GM19324 (cell line): Measurements from ENCODE around the gene SELENOS.

Source experiments
- ATAC-seq: cut with Tn5 transposase; IDR thresholded peaks from one replicate; pipeline ENCODE4 v1.9.1; 2021; ENCODE audit warnings: mild to moderate bottlenecking, moderate library complexity; ENCODE audit not compliant: unreplicated experiment, low FRiP score

Gene SELENOS

GRCh38 chr15:101277038-101277822 is at the start of gene SELENOS:
TSS of gene SELENOS (minus strand) at chr15:101277485. CDS start at chr15:101277417, 68 bp downstream.
- ATAC-seq = peak; percentile 90

DNA sequence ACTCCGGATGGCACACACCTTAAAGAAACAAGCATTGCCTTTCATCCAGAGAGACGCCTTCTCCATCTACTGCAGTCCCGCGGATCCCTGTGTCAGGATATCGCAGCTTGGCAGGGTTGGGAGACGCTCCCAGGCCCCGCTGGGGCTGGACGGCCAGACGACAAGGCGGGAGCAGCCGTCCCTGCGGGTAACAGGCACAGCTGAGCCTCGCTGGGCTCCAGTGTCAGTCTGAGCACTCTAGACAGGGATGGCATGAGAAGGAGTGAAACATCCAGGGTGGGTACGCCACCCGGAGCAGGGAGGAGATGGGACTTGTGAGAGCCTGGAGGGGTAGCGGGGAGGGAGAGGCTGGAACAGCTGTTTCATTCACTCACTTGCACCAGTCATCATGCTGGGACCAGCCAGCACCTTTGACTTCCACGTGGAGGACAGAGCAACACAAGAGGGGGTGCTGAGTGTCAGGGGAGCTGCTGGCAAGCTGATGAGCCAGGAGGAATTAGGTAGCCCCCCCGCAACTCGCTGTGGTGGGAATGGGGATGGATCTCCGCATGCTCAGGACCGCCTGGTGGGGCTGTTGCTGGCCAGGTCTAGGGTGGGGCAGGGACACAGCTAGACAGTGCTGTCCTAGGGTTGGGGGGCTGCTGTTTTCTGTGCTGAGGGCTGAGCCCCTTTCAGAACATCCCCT is 49.3 kb upstream of the SELENOS start:
- ATAC-seq = no peak

GRCh38 chr15:101326026-101326315 is 48.7 kb upstream of the SELENOS start:
- no peak for ATAC-seq

DNA sequence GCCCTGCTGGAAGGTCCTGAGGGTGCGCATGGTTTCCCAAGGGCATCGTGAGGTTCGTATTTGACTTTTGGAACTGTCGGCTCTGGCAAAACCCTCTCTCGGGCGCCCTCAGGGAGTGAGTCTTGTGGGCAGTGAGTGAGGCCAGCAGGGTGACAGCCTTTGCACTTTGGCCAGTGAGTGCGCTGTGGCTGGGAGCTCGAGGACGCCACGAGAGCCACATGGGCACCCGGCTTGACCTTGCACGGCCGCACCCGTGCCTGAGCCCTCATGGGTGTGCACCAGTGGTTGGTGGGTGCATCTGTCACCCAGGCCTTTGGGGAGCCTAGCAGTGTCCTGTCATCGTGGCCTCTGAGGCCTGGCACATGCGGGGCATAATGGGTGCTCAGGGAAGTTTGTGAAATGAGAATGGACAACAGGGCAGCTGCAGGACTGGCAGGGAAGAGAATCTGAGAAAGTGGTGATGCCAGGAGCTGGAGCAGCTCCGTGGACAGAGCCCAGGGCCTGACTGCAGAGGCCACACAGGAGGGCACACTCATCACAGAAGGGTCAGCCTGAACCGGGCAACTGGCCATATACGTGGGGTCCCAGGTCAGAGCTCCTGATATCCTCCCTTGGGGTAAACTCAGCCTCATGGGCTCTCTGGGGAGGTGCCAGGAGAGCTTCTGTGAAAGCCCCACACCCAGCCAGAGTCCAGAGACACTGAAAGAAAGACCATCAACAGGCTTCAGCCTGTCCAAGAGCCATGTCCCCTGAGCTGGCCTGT is 48.2 kb upstream of the SELENOS start:
- no peak for ATAC-seq

- ATAC-seq = no peak
Observed at GRCh38 chr15:101324524-101325177, 47.4 kb upstream of the SELENOS start.

DNA sequence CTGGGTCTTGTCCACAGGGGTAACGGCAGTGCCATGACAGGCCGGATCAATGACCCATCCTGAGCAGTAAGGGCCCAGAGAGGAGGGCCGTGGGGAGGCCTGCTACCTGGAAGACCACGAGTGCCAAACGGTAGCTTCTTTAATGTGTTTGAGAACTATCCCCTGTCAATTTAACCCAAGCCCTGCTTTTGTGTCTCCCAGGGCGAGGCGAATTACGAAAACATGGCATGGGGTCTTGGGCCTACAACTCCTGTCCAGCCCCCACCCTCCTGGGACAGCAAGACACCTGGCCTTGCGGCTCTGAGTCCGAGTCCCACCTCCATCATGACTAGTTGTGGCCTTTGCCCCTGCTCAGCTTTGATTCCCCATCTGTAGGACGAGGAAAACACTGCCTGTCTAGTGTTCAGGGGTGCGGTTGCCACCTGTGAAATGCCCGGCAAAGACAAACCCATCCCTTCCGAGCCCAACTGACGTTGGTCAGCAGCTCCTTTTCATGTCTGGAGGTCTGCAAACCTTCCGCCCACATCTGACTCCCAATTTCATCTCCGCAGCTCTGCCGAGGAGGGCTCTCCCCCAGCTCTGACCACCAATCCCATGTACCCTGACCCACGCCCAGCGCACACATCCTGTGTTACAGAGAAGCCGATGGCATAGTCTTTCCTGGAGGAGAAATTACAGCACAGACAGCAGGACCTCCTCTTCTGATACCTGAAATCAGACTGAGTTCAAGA is 46.7 kb upstream of the SELENOS start:
- no peak for ATAC-seq

DNA sequence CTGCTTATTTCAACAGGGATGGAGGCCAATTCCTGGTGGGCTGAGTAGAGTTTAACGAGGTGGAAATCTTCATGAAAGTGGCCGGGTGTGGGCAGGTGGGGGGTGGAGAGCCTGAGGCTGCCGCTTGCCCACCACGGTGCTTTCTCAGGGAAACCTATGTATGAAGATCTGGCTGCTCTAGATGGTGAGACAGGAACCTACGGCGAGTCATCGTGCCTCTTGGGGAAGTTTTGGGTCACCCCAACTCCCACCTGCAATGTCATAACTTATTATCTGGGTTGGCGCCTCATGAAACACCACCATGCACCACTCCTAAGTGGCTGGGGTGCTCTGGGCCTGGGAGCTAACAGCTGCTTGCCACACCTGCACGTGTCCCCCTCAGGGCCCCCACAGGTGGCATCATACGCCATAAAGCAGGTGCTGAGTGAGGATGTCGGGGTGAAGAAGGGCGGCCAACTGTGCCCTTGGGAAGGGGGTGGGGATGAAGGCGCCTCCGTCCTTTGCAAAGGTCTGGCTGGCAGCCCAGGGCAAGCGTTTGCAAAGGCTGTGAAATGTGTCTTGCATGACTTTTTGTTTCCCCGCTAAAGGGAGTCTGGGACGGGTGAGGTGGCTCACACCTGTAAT is 45.7 kb upstream of the SELENOS start:
- no peak for ATAC-seq

DNA sequence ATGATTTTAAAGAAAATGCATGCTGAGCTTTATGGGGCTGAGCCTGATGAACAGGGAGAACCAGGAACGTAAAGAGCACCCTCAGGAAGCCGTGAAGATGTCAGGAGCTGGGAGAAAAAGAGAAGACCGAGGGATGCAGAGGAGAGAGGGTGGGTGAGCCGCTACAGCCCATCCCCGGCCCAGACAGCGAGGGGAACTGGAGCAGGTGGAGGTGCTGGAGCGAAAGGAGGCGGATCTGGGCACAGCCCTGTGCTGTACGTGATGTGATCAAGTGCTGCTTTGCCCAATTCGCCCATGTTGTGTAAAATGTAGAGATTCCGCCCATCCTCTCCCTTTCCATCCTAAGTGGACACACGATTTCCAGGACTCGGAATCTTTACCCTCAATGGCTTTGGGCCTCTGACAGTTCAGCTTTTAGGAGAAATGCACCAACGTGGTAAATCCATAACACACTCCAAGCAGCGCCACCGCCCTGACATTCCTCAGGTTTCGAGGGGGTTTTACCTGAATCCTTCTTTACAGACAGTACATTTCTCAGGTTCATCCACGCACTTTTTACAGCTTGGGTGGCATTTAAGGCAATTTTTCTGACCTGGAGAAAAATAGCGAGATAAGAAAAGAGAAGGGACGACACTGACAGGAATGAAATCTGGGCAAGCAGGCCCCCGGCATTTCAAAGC is 44.9 kb upstream of the SELENOS start:
- ATAC-seq = no peak

- ATAC-seq = no peak
Observed at GRCh38 chr15:101320501-101321052, 43.3 kb upstream of the SELENOS start.

DNA sequence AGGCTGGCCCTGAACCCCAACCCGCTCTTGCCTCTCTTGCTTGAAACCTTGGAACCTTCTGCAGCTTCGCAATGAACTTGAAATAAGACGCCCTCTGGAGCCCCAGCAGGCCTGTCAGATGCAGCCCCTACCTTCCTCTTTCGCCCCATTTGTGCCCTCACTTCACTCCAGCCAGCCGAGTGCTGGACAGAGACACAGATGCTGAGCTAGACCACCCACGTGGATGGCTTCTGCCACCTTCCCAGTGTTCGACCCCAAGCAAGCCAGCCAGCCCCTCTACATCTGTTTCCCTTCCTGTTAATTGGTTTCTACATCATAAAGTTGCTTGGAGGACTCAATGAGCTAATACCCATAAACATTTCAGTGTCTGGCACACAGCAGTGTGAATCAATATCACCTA is 41.6 kb upstream of the SELENOS start:
- no peak for ATAC-seq

GRCh38 chr15:101318147-101318819 is 41.0 kb upstream of the SELENOS start:
- no peak for ATAC-seq

GRCh38 chr15:101317336-101317872 is 40.1 kb upstream of the SELENOS start:
- ATAC-seq = no peak

- ATAC-seq = no peak
Observed at GRCh38 chr15:101316529-101316928, 39.2 kb upstream of the SELENOS start.

DNA sequence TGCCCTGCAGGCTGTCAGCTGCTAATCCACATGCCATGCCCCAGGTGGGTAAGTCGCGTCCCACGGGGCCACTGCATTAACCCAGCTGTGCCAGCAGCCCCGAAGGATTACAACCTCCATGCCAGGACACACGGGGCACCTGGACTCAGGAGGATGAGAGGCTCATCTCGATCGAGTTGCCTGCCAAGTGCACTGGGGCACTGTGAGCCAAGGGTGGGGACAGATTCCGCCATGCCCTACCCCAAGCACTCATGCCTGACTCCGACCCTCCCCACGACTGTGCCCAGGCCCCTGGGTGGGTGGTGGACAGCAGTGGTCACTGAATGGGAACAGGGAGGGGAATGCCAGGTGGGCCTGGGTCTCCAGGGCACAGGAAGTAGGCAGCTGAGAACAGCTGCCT is 38.5 kb upstream of the SELENOS start:
- no peak for ATAC-seq

DNA sequence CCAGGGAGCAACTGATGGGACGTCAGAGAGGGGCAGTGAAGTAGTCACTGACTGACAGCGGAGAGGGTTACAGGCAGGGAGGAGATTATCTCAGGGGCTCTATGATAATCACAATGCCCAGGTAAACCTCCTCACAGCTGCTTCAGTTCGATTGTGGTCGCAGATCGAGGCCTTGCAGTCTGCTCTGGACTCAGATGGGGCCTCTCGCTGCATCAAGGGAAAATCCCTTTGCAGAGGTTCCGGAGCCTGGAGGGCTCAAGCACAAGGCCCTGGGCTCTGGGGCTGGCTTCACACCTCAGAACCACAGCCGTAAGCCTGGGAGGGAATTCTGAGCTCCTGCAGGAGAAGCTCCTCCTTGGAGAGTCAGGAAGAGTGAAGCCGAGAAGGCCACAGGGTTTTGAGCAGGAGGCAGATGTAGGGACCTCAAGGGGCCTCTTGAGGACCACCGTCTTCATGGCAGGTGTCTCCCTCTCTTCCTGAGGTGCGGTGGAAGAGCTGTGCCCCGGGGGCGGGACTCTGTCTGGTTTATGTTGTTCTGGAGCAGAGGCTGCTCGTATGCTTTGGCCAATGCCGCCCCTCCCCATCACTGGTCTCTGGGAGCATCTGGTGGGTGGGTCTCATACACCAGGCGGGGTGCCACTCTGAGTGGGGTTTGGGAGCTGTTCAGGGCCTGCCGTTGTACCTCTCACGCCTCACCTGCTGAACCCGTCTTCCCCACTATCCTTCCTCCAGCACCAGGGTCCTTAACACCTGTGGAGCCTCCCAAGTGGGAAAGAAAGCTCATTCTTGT is 37.2 kb upstream of the SELENOS start:
- ATAC-seq = no peak

DNA sequence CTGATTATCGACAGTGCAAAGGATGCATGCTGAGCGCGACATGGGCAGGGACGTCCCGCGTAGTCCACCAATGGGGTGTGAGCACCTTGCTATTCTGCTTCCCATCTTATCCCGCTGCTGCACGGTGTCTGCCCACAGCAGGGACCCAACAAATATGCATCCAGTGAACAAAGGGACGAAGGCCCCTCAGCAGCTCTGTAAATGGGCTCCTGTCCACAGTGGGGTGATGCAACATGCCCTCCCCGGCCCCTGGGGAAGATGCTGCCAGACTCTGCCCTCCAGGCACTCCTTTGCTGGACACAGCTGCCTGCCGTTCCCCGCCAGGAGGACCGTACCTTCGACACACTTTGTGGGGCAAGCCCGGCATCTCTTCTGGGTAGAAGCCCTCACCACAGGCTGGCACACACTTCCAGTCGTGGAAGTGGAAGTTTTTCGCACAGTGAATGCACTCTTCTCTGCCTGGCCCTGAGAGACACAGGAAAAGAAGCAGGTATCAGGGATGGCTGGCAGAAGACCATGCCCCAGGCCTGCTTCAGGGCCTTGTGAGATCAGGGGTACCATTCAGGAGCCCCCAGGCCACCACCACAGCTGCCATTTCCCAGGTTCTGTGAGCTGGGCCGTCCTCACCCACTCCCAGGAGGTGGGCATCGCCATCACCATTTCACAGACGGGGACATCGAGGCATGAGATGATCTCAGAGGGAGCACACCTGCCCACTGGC is 35.9 kb upstream of the SELENOS start:
- no peak for ATAC-seq

DNA sequence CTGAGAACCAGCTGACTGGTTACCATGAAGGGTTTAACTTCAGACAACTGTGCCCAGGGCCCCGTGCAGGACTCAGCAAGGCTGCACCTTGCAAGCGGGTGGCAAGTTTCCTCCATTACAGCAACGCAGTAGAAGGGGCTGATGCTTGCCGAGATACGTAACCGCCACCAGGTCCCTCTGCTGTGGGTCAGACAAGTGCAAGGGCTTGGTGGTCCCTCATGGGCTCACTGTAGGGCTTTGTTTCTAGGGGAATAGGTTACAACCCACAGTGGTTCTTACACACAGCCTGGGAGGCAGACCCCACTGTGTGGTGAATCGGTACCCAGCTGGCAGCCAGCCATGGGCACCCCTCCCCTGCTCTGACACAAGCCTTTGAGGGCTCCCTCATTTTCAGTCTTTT is 33.2 kb upstream of the SELENOS start:
- ATAC-seq = no peak
